Measurements from ENCODE around the gene ZNF350.
"Not testable (repeated sequence)": the region's sequence is repeated elsewhere in the genome, so short reads cannot be mapped to it uniquely, and the experiment has no call there.

The ZNF350 gene

GRCh38 chr19:51975787-51976186, 10.9 kb downstream of the ZNF350 start:
- H3K4me3 ChIP-seq (ENCODE audit: low read length in 2 of 2); H3K4me1 ChIP-seq (ENCODE audit: control insufficient read depth, insufficient read depth, low read length); H3K27ac ChIP-seq (ENCODE audit: low read length); H3K27me3 ChIP-seq (ENCODE audit: control insufficient read depth in 1 of 2, insufficient read depth in 2 of 2, low read length in 2 of 2); H3K9ac ChIP-seq (ENCODE audit: low read length in 2 of 2): not testable (repeated sequence)
- H3K9me3 ChIP-seq (ENCODE audit: control insufficient read depth in 2 of 2, low read length in 2 of 2), result peaks cover 36 to 38% of the 10 kb centered on the region in 2 donors
- peaks cover 29 to 41% of the 10 kb centered on the region in 2 donors for H3K36me3 ChIP-seq (ENCODE audit: control insufficient read depth in 2 of 2, insufficient read depth in 2 of 2, low read length in 2 of 2)

- Histone ChIP-seq H3K9me3 (ENCODE audit: control insufficient read depth in 2 of 2, low read length in 2 of 2) (peaks cover 42 to 57% of the 10 kb centered on the region in 2 donors), H3K27ac (ENCODE audit: low read length) (no peak overlapping the region), H3K4me3 (ENCODE audit: low read length in 2 of 2) (peak overlapping the region in 1 of 2 donors; percentile 37), H3K36me3 (ENCODE audit: control insufficient read depth in 2 of 2, insufficient read depth in 2 of 2, low read length in 2 of 2) (peaks cover 55 to 67% of the 10 kb centered on the region in 2 donors), H3K9ac (ENCODE audit: low read length in 2 of 2) (no peak overlapping the region), H3K27me3 (ENCODE audit: control insufficient read depth in 1 of 2, insufficient read depth in 2 of 2, low read length in 2 of 2) (no peaks in the 10 kb centered on the region), H3K4me1 (ENCODE audit: control insufficient read depth, insufficient read depth, low read length) (no peaks in the 10 kb centered on the region)
Observed at GRCh38 chr19:51971624-51972023, 15.0 kb downstream of the ZNF350 start.

DNA sequence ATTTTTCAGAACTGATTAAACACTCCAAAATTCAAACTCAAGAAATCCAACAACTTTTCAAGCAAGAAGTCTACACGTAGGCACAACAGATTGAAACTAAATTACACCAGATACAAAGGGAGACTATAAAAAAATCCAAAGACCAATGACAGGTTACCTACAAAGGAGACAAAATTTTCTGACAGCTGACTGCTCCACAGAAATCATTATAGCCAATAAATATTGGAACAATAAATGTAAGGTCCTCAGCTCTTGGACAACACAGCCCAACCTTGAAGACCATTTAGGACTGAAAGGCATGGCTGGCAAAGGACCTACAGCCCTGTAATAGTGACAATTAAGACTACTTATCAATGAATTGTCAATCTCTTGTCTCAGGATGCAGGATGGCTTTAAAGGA, 15.9 kb downstream of the ZNF350 start:
- H3K27ac ChIP-seq (ENCODE audit: low read length), result no peak overlapping the region
- no peak overlapping the region for H3K9ac ChIP-seq (ENCODE audit: low read length in 2 of 2)
- no peaks in the 10 kb centered on the region for H3K4me1 ChIP-seq (ENCODE audit: control insufficient read depth, insufficient read depth, low read length)
- H3K4me3 ChIP-seq (ENCODE audit: low read length in 2 of 2), result peak overlapping the region in 1 of 2 donors; percentile 27
- H3K36me3 ChIP-seq (ENCODE audit: control insufficient read depth in 2 of 2, insufficient read depth in 2 of 2, low read length in 2 of 2), result peaks cover 63 to 76% of the 10 kb centered on the region in 2 donors
- H3K27me3 ChIP-seq (ENCODE audit: control insufficient read depth in 1 of 2, insufficient read depth in 2 of 2, low read length in 2 of 2), result no peaks in the 10 kb centered on the region
- peaks cover 45 to 58% of the 10 kb centered on the region in 2 donors for H3K9me3 ChIP-seq (ENCODE audit: control insufficient read depth in 2 of 2, low read length in 2 of 2)

DNA sequence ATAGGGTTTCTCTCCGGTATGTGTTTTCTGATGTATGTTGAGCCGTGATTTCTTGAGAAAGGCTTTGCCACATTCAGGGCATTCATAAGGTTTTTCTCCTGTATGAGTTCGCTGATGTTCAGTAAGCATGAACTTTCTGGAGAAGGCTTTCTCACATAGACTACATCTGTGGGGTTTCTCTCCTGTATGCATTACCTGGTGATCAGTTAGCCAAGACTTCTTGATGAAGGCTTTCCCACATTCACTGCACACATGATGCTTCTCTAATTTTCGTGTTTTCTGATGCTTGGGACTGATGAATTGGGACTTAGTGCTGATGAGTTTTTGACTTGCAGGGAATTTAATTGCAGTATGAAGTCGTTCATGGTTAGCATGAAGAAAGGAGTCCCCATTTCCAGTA, 21.1 kb downstream of the ZNF350 start:
- H3K9me3 ChIP-seq (ENCODE audit: control insufficient read depth in 2 of 2, low read length in 2 of 2), result peaks cover 47 to 64% of the 10 kb centered on the region in 2 donors
- no peak overlapping the region for H3K27ac ChIP-seq (ENCODE audit: low read length)
- no peaks in the 10 kb centered on the region for H3K27me3 ChIP-seq (ENCODE audit: control insufficient read depth in 1 of 2, insufficient read depth in 2 of 2, low read length in 2 of 2)
- no peaks in the 10 kb centered on the region for H3K4me1 ChIP-seq (ENCODE audit: control insufficient read depth, insufficient read depth, low read length)
- H3K36me3 ChIP-seq (ENCODE audit: control insufficient read depth in 2 of 2, insufficient read depth in 2 of 2, low read length in 2 of 2), result peaks cover 59 to 60% of the 10 kb centered on the region in 2 donors
- H3K9ac ChIP-seq (ENCODE audit: low read length in 2 of 2), result no peak overlapping the region
- H3K4me3 ChIP-seq (ENCODE audit: low read length in 2 of 2), result peak overlapping the region in 1 of 2 donors; percentile 6

DNA sequence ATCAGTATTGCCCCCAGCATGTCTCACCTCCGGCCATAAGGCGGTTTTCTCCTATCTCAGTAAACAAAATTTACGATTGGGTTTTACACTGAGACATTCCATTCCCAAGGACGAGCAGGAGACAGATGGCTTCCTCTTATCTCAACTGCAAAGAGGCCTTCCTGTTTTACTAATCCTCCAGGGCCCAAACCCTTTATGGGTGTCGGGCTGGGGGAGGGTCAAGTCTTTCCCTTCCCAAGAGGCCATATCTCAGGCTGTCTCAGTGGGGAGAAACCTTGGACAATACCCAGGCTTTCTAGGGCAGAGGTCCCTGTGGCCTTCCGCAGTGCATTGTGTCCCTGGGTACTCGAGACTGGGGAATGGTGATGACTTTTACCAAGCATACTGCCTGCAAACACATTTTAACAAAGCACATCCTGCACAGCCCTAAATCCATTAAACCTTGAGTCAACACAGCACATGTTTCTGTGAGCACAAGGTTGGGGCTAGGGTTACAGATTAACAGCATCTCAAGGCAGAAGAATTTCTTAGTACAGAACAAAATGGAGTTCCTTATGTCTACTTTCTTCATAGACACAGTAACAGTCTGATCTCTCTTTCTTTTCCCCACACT, 25.9 kb downstream of the ZNF350 start:
- not testable (repeated sequence) for H3K27me3 ChIP-seq (ENCODE audit: control insufficient read depth in 1 of 2, insufficient read depth in 2 of 2, low read length in 2 of 2)

GRCh38 chr19:51959791-51960190, 26.8 kb downstream of the ZNF350 start:
- peaks cover 18 to 23% of the 10 kb centered on the region in 2 donors for H3K9me3 ChIP-seq (ENCODE audit: control insufficient read depth in 2 of 2, low read length in 2 of 2)
- no peak overlapping the region for H3K27ac ChIP-seq (ENCODE audit: low read length)
- no peak overlapping the region for H3K4me3 ChIP-seq (ENCODE audit: low read length in 2 of 2)
- peaks cover 15 to 18% of the 10 kb centered on the region in 2 donors for H3K36me3 ChIP-seq (ENCODE audit: control insufficient read depth in 2 of 2, insufficient read depth in 2 of 2, low read length in 2 of 2)
- no peaks in the 10 kb centered on the region for H3K27me3 ChIP-seq (ENCODE audit: control insufficient read depth in 1 of 2, insufficient read depth in 2 of 2, low read length in 2 of 2)
- H3K4me1 ChIP-seq (ENCODE audit: control insufficient read depth, insufficient read depth, low read length), result no peaks in the 10 kb centered on the region
- H3K9ac ChIP-seq (ENCODE audit: low read length in 2 of 2), result no peak overlapping the region

More for the DNA sequence above, 25.9 kb downstream of the ZNF350 start:
- H3K36me3 ChIP-seq (ENCODE audit: control insufficient read depth in 2 of 2, insufficient read depth in 2 of 2, low read length in 2 of 2), result peaks cover 24 to 27% of the 10 kb centered on the region in 2 donors
- not testable (repeated sequence) for H3K4me1 ChIP-seq (ENCODE audit: control insufficient read depth, insufficient read depth, low read length); H3K4me3 ChIP-seq (ENCODE audit: low read length in 2 of 2); H3K9ac ChIP-seq (ENCODE audit: low read length in 2 of 2); H3K27ac ChIP-seq (ENCODE audit: low read length)
- peaks cover 28 to 32% of the 10 kb centered on the region in 2 donors for H3K9me3 ChIP-seq (ENCODE audit: control insufficient read depth in 2 of 2, low read length in 2 of 2)

GRCh38 chr19:51957846-51958245, 28.8 kb downstream of the ZNF350 start:
- not testable (repeated sequence) for H3K27ac ChIP-seq (ENCODE audit: low read length); H3K36me3 ChIP-seq (ENCODE audit: control insufficient read depth in 2 of 2, insufficient read depth in 2 of 2, low read length in 2 of 2); H3K4me1 ChIP-seq (ENCODE audit: control insufficient read depth, insufficient read depth, low read length); H3K9ac ChIP-seq (ENCODE audit: low read length in 2 of 2); H3K27me3 ChIP-seq (ENCODE audit: control insufficient read depth in 1 of 2, insufficient read depth in 2 of 2, low read length in 2 of 2); H3K4me3 ChIP-seq (ENCODE audit: low read length in 2 of 2)
- peaks cover 7 to 13% of the 10 kb centered on the region in 2 donors for H3K9me3 ChIP-seq (ENCODE audit: control insufficient read depth in 2 of 2, low read length in 2 of 2)

DNA sequence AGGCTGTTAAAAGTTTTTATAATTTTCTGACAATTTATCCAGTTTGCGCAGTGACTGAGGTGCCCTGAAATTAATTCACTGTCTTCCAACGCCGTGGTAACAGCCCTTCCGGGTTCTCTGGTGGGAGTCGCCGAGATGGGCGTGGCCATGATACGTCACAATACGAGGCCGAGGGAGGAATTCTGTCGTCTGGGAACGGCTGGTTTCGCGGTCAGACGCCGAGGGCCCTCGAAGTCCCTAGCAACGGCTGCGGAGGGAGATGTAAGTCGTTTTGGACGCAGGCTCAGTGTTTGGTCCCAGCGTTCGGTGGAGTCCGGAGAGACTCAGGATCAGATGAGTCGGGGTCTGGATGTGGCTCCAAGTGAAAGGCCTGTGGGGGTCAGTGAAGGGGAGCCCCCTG, 37.7 kb downstream of the ZNF350 start:
- no peaks in the 10 kb centered on the region for H3K4me1 ChIP-seq (ENCODE audit: control insufficient read depth, insufficient read depth, low read length)
- peaks cover 16 to 17% of the 10 kb centered on the region in 2 donors for H3K36me3 ChIP-seq (ENCODE audit: control insufficient read depth in 2 of 2, insufficient read depth in 2 of 2, low read length in 2 of 2)
- H3K4me3 ChIP-seq (ENCODE audit: low read length in 2 of 2), result peak overlapping the region in 1 of 2 donors; percentile 44
- H3K9me3 ChIP-seq (ENCODE audit: control insufficient read depth in 2 of 2, low read length in 2 of 2), result peaks cover 31 to 53% of the 10 kb centered on the region in 2 donors
- H3K27me3 ChIP-seq (ENCODE audit: control insufficient read depth in 1 of 2, insufficient read depth in 2 of 2, low read length in 2 of 2), result no peaks in the 10 kb centered on the region
- no peak overlapping the region for H3K9ac ChIP-seq (ENCODE audit: low read length in 2 of 2)
- no peak overlapping the region for H3K27ac ChIP-seq (ENCODE audit: low read length)

DNA sequence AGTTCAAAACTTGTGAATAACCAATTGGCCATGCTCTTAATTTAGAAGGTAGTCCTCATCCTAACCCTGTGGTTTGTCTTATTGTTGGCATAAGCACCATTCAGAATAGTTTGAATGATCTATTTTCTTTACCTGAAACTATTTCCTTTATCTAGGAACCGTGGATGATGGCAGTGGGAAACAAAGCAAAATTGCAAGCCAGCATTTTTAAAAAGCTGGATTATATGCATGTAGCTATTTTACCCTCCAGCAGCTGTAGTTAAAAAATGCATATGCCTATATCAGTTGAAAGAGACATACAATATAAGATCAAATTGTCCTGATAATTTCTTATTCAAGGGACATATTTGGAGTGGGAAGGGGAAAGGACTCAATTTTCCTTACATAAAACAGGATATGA, 40.0 kb downstream of the ZNF350 start:
- H3K27ac ChIP-seq (ENCODE audit: low read length), result no peak overlapping the region
- H3K4me1 ChIP-seq (ENCODE audit: control insufficient read depth, insufficient read depth, low read length), result no peaks in the 10 kb centered on the region
- H3K9me3 ChIP-seq (ENCODE audit: control insufficient read depth in 2 of 2, low read length in 2 of 2), result peaks cover 48 to 73% of the 10 kb centered on the region in 2 donors
- H3K36me3 ChIP-seq (ENCODE audit: control insufficient read depth in 2 of 2, insufficient read depth in 2 of 2, low read length in 2 of 2), result peaks cover 39 to 41% of the 10 kb centered on the region in 2 donors
- no peak overlapping the region for H3K4me3 ChIP-seq (ENCODE audit: low read length in 2 of 2)
- no peaks in the 10 kb centered on the region for H3K27me3 ChIP-seq (ENCODE audit: control insufficient read depth in 1 of 2, insufficient read depth in 2 of 2, low read length in 2 of 2)
- H3K9ac ChIP-seq (ENCODE audit: low read length in 2 of 2), result no peak overlapping the region

DNA sequence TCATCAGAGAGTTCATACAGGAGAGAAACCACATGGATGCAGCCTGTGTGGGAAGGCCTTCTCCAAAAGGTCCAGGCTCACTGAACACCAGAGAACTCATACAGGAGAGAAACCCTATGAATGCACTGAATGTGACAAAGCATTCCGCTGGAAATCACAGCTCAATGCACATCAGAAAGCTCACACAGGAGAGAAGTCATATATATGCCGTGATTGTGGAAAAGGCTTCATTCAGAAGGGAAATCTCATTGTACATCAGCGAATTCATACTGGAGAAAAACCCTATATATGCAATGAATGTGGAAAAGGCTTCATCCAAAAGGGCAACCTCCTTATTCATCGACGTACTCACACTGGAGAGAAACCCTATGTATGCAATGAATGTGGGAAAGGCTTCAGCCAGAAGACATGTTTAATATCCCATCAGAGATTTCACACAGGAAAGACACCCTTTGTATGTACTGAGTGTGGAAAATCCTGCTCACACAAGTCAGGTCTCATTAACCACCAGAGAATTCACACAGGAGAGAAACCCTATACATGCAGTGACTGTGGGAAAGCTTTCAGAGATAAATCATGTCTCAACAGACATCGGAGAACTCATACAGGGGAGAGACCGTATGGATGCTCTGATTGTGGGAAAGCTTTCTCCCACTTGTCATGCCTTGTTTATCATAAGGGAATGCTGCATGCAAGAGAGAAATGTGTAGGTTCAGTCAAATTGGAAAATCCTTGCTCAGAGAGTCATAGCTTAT, 41.7 kb downstream of the ZNF350 start:
- Histone ChIP-seq H3K36me3 (ENCODE audit: control insufficient read depth in 2 of 2, insufficient read depth in 2 of 2, low read length in 2 of 2) (peaks cover 52 to 56% of the 10 kb centered on the region in 2 donors), H3K27ac (ENCODE audit: low read length) (no peak overlapping the region), H3K9me3 (ENCODE audit: control insufficient read depth in 2 of 2, low read length in 2 of 2) (peaks cover 56 to 75% of the 10 kb centered on the region in 2 donors), H3K4me1 (ENCODE audit: control insufficient read depth, insufficient read depth, low read length) (no peaks in the 10 kb centered on the region), H3K27me3 (ENCODE audit: control insufficient read depth in 1 of 2, insufficient read depth in 2 of 2, low read length in 2 of 2) (no peaks in the 10 kb centered on the region), H3K4me3 (ENCODE audit: low read length in 2 of 2) (peak overlapping the region in 1 of 2 donors; percentile 41), H3K9ac (ENCODE audit: low read length in 2 of 2) (no peak overlapping the region)

DNA sequence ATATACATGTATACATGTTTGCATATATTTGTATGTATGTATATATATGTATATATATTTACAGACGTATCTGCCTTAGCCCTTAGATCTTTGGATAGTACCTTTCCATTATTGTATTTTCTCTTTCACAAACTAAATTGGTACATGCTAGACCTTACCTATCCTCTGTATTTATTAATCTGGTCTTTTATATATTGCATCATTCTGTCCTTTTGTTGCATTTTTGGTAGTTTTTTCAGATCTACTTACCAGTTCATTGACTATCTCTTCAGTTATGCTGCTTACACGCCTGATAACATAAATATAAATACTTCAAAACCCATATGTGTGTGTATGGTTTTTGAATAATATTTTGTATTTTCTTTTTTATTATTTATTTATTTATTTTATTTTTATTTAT, 47.7 kb downstream of the ZNF350 start:
- no peak overlapping the region for H3K27ac ChIP-seq (ENCODE audit: low read length)
- no peaks in the 10 kb centered on the region for H3K27me3 ChIP-seq (ENCODE audit: control insufficient read depth in 1 of 2, insufficient read depth in 2 of 2, low read length in 2 of 2)
- no peak overlapping the region for H3K4me3 ChIP-seq (ENCODE audit: low read length in 2 of 2)
- H3K4me1 ChIP-seq (ENCODE audit: control insufficient read depth, insufficient read depth, low read length), result no peaks in the 10 kb centered on the region
- H3K9ac ChIP-seq (ENCODE audit: low read length in 2 of 2), result no peak overlapping the region
- peaks cover 31 to 47% of the 10 kb centered on the region in 2 donors for H3K9me3 ChIP-seq (ENCODE audit: control insufficient read depth in 2 of 2, low read length in 2 of 2)
- H3K36me3 ChIP-seq (ENCODE audit: control insufficient read depth in 2 of 2, insufficient read depth in 2 of 2, low read length in 2 of 2), result peaks cover 62 to 68% of the 10 kb centered on the region in 2 donors

All from stomach smooth muscle (tissue), 2 donors.